Stimulated activated naive CD8-positive, alpha-beta T cell treated with anti-CD3 and anti-CD28 coated beads, Interleukin-15, Interleukin-2, amounts not matched to agents 100 U/mL and 50 U/mL, for 24 hours (primary cell): ENCODE measurements around the gene KLHL22.
"Not testable (repeated sequence)": the region's sequence is repeated elsewhere in the genome, so short reads cannot be mapped to it uniquely, and the experiment has no call there.

Source experiments
- ATAC-seq: fragments of 150-1000 bp; cut with Tn5 transposase; one replicate; pipeline ENCODE4 v1.10.0; 2021
- DNase-seq: peaks from one replicate; pipeline ENCODE4 v3.0.0; 2021

KLHL22 gene

DNA sequence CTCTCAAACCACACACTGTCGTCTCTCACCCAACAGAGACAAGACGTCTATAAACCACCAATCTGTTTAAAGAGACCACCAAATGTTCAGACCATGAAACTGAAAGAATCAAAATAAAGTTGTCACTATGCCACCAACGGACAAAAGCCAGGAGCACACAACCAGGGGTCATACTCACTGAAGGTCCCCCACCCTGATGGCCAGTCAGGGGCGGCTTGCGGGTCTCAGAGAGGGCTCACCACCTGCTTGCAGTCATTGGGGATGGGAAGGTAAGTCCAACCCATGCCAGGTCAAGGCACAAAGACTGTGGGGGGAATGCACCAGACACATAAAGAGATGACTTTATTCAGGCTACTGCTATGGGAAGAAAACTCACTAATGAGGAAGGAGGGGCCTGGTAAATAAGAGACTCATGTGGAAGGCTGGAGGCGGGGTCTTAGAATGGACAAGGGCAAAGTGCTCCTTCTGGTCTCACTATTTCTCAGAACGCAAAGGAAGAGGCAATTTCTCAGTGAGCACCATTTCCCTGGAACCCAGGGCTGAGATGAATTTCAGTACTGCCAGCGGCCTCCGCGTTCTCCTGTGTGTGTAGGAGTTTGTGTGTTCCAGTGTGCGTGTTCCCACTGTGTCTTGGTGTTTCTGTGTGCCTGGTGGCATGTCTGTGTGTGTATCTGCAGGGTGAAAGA, 75.3 kb downstream of the KLHL22 start:
- ATAC-seq: no peak
- DNase-seq: no peak

DNA sequence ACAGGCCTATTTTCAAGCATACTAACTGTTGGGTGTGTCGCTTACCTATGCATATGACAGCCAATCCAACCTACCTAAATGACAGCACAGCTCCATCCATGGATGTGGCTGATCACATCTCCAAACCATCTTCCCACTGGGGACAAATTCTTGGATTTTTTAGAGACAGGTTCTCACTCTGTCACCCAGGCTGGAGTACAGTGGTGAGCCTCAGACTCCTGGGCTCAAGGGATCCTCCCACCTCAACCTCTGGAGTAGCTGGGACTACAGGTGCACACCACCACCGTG, 76.0 kb downstream of the KLHL22 start:
- ATAC-seq (no peak), DNase-seq (no peak)

GRCh38 chr22:20418211-20418788, 77.3 kb downstream of the KLHL22 start:
- ATAC-seq: peak; percentile 63
- DNase-seq: peak; percentile 73

GRCh38 chr22:20415699-20416098, 79.9 kb downstream of the KLHL22 start:
- DNase-seq, ATAC-seq: not testable (repeated sequence)

- ATAC-seq, DNase-seq: not testable (repeated sequence)
These were observed 80.4 kb downstream of the KLHL22 start for GRCh38 chr22:20415241-20415640.

GRCh38 chr22:20414450-20414849, 81.1 kb downstream of the KLHL22 start:
- DNase-seq (no peak), ATAC-seq (no peak)

GRCh38 chr22:20414059-20414440, 81.5 kb downstream of the KLHL22 start:
- no peak for ATAC-seq

DNA sequence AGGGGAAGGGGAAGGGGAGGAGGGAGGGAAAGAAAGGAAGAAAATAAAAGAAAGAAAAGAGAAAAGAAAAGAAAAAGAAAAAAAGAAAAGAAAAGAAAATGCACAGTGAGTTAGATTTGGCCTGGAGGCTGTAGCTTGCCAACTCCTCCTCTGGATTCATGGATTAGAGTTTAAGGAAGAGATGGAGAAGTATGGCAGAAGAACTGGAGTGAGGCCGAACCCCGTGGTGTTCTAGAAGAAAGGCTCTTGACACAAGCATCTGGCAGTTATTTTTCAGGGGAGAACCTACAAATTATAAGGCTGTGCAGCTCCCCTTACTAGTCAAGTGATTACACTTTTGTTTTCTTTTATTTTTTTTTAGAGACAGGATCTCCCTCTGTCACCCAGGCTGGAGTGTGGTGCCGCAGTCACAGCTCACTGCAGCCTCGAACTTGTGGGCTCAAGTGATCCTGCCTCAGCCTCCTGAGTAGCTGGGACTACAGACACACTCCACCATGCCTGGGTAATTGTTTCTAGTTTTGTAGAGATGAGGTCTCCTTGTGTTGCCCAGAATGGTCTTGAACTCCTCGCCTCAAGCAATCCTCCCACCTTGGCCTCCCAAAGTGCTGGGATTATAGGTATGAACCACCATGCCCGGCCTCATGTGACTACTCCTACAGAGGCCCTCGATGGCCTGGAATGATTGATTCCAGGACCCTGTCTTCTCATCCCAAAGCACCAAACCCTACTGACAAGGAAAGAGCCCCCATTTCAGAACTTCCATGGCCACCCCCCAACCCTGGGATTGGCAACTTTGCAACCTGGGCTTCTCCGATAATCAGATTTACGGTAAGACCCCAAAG, 82.2 kb downstream of the KLHL22 start:
- ATAC-seq (no peak), DNase-seq (no peak)

More at GRCh38 chr22:20414059-20414440, 81.5 kb downstream of the KLHL22 start:
- no peak for DNase-seq

DNA sequence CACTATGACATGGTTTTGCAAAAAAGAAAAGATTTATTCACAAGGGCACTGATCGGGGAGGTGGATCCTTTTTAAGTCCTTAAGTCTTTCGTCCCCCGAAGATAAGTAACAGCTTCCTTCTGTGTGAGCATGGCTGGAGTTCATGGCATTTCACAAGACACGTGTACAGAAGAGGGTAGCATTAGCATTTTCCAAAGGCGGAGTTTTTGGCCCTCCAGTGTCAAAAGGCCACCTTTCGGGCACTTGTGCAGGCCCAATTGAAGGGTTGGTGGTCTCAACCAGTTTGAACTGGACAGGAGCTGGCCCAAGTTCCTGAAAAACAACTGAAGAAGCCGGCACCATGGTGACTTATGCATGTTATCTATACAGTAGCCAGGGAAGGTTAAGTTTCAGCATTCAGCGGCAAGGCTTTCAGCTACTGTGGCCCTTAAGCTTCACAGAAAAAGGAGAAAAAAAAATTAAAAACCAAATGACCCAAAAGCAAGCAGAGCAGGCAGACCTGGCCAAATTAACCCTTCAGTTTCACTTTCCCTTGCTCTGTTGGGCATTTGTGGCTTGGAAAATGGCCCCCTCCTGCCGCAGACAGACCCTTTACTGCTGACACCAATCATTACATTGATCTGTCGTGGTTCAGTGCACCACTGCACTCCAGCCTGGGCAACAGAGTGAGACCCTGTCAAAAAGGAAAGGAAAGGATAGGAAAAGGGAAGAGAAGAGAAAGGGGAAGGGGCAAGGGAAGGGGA, 83.0 kb downstream of the KLHL22 start:
- DNase-seq (no peak), ATAC-seq (no peak)

DNA sequence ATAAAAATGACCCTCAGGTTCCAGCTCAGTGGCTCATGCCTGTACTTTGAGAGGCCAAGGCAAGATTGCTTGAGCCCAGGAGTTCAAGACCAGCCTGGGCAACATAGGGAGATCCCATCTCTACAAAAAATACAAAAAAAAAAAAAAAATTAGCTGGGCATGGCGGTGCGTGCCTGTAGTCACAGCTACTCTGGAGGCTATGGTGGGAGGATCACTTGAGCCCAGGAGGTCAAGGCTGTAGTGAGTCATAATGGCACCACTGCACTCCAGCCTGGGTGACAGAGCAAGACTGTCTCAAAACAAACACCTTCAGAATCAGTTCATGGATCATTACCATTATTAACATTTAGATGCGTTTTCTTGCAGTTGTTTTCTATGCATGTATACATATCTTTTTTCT, 86.2 kb downstream of the KLHL22 start:
- not testable (repeated sequence) for ATAC-seq

GRCh38 chr22:20408891-20409290, 86.7 kb downstream of the KLHL22 start:
- DNase-seq (no peak), ATAC-seq (no peak)

More for the DNA sequence above, 86.2 kb downstream of the KLHL22 start:
- DNase-seq: not testable (repeated sequence)

- ATAC-seq: no peak
- no peak for DNase-seq
These were observed 87.8 kb downstream of the KLHL22 start for GRCh38 chr22:20407829-20408228.

DNA sequence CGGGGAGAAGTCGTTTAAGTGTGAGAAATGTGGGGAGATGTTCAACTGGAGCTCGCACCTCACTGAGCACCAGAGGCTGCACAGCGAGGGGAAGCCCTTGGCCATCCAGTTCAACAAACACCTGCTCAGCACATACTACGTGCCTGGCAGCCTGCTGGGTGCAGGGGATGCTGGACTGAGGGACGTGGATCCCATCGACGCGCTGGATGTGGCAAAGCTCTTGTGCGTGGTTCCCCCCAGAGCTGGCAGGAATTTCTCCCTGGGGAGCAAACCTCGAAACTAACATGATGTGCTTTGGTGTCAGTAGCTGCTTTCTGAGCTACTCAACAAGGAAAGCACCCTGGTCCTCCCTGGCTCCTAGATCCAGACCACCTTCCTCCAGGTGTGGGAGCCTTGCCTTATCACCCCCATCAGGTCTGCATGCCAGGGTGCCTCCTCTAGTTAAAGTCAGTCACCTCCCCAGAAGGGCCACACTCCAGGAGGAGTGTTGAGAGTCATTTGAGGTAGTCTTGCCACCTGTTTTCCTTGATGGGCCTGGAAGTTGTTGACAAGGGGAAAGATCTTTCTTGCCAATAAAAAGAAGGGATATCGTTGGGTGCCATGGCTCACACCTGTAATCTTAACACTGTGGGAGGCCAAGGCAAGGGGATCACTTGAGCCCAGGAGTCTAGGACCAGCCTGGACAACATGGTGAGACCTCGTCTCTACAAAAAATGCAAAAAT, 88.7 kb downstream of the KLHL22 start:
- ATAC-seq (no peak), DNase-seq (no peak)

- DNase-seq (no peak), ATAC-seq (no peak)
These were observed 89.5 kb downstream of the KLHL22 start for GRCh38 chr22:20405931-20406685.

- DNase-seq: no peak
These were observed 90.2 kb downstream of the KLHL22 start for GRCh38 chr22:20405291-20405930.

DNA sequence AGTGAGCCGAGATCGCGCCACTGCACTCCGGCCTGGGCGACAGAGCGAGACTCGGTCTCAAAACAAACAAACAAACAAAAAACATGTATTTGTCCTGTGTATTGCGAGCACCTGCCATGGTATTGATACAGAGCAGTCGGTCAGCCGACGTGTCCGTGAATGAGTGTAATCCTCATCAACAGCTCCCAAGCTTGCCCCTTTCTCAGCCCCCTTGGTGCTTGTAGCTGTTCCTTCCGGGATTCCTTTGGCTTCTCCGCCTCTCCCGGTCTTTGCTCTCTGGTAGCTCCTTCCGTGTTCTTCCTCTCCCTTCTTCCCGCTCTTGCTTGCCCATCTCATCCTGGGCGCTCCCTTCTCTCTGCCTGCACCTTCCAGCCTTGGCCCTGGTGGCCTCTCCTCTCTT, 90.7 kb downstream of the KLHL22 start:
- no peak for ATAC-seq
- DNase-seq: no peak

More at GRCh38 chr22:20405291-20405930, 90.2 kb downstream of the KLHL22 start:
- ATAC-seq: no peak

DNA sequence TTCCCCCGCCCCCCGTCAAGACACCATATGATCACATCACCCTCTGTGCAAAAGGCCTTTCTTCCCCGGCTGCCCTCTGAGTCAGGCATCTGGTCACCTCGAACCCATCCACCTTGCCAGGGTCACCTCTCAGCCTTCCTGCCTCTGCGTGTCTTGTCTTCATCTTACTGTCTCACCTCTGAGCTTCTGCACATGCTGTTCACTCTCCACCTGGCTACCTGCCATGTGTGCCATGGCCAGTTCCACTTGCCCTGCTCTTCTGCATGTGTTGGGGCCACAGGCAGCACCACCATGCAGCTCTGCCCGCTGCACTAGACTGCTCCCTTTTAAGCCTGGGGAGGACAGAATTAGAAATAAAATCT, 91.8 kb downstream of the KLHL22 start:
- DNase-seq (no peak), ATAC-seq (no peak)

GRCh38 chr22:20402960-20403778, 92.4 kb downstream of the KLHL22 start:
- DNase-seq (no peak), ATAC-seq (no peak)

DNA sequence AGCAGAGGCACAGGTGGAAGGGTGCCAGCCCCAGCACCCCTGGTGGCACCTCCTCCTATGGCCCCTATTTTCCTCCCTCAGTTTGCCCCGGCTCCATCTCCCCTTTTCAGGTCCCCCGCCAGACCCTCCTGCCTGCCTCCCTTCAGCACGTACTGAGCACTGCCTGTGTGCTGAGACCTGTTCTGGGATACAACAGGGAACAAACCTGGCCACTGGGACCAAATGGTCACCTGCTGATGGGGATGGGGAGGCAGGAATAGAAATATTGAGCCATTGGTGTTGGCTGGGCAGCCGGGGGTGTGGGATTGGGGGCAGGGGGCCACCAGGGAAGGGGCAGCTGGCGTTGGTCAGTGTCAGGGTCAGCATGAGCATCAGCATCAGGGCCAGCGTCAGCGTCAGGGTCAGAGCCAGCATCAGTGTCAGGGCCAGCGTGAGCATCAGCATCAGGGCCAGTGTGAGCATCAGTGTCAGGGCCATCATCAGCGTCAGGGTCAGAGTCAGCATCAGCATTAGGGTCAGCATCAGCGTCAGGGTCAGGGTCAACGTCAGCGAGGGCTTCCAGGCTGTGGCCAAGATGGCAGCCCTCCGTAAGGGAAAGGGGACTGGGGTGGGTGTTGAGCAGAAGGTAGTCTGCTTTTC, 94.1 kb downstream of the KLHL22 start:
- ATAC-seq: no peak
- no peak for DNase-seq
